Stimulated activated CD8-positive, alpha-beta memory T cell treated with anti-CD3 and anti-CD28 coated beads, Interleukin-7, amount 100 ng/mL, for 1 hour (primary cell): ENCODE data around the gene DDB1.

Experiments used
- DNase-seq, 2 donors: peaks; one replicate each; pipeline ENCODE4 v3.0.0-alpha.2; 2020; ENCODE audit warnings: low read depth in 2 of 2

Gene DDB1

DNA sequence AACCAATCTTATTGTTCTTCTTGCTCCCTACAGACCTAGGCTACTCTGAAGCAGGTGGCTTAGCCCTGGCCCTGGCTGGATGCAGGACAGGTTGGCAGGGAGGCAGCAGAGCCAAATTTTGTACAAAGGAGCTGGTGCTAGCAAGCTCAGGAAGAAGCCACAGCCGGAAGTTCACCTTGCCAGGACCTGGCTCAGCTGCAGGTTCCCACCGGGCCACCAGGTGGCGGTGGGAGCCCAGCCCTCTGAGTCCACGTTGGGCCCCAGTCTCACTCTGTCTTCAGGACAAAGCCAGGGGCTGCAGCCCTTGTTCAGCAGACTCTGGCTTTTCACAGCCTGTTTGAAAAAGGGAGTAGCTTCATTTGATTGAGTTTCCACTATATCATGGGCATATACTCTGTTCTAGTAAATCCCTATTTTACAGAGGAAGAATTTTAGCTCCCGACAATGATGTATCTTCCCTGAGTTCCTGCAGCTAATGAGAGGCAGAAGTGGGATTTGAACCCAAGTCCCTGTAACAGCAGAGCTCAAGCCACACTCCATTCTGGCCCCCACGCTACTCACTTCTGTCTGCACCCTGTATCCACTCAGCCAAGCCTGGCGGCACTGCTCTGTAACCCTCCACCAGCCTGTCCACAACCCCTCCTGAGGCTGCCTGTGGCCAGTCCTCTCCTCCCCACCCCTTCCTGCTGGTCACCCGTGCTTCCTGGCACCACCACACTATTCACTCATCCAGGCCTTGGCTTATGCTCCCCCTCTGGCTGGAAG lies 3.4 kb upstream of the DDB1 start:
- DNase-seq, result peak; percentile 60

DNA sequence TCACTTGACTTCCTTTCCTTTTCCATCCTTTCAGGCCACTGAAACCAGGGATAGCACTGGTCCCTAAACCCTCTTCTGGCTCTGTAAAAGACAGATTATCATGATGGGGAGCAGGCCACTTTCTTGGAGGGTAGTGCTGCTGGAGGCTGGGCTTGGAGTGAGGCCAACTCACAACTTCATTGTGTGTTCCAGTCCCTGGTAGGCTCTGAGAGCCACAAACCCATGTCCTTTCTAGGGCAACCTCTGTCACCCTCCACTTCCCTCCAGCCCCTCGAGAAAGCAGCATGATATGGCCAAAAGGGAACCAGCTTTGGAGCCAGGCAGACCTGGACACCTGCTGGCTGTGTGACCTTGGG lies 2.4 kb upstream of the DDB1 start:
- no peak for DNase-seq

DNA sequence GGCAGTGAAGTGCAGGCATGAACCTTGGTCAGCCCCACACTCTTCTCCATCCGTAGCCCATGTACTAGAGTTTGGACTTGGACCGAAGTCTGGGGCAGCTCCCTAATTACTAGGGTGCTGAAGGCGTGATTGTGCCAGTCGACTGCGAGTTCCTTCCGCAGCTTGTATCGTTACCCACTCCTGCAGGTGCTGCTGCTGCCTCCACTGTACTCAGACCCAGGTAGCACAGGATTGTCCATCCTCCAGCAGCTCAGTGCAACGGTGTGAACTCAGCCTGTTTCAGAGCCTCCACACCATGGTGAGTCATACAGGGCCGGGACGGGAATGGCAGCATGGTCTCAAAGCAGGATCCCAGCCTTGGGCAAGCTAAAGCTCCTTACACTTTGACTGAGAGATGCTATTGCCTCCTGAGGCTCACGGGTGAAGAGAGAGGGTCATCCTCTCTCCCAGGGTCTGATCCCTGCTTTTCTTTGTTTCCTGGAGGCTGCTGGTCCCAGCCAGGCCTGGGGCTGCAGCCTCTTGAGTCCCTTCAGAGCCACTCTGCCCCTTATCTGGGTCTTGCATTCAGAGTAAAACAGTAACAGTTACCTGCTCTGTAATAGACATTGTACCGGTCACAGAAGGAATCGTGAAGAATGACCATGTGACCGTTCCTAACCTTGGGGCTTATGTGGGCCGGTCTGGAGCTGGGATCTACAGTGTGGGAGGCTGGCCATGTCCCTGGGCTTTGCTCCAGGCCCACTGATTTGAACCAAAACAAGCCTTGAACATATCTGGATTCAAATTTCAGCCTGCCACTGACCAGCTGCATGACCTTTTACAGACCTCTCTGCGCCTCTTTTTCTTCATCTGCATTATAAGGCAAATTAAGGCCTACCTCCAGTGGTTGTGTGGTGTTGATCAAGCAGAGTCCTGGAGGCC lies 1.8 kb upstream of the DDB1 start:
- DNase-seq, result no peak

DNA sequence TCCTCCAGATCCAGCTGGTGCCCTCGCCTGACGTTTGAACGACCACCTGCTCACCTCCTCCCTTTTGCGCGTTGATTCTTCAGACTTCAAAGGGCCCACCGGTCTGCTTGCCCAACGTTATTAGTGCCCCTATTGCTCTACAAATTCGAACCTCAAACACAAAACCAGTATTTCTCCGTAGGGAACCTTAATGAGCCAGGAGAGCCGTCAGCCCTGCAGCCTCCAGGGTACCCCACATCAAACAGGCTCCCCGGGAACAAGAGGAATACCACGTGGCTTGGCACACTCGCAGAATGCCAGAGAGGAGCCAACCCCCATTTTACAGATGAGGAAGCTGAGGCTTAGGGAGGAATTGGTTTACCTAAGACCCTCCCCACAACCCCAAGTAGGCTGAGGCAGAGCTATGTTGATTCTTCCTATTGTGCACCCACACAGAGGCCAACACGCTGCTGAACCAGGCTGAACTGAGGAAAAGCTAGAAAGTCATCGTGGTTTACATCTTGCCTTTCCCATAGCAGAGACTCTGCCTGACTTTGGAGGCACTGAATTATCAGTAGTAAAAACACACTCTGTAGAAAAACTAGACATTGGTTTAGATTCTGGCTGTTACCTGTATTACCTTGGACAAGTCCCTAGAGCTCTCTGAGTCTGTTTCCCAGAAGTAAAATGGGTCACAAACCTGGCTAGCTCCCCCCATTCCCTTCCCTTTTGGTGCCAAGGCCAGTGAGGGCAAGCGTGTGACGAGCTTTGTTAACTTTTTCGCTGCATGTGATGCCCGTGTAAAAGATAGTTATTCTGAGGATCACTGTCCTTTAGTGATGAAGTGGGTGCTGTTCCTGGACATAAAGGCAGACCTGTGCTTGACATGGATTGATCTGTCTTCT lies 887 bp upstream of the DDB1 start:
- no peak for DNase-seq

DNA sequence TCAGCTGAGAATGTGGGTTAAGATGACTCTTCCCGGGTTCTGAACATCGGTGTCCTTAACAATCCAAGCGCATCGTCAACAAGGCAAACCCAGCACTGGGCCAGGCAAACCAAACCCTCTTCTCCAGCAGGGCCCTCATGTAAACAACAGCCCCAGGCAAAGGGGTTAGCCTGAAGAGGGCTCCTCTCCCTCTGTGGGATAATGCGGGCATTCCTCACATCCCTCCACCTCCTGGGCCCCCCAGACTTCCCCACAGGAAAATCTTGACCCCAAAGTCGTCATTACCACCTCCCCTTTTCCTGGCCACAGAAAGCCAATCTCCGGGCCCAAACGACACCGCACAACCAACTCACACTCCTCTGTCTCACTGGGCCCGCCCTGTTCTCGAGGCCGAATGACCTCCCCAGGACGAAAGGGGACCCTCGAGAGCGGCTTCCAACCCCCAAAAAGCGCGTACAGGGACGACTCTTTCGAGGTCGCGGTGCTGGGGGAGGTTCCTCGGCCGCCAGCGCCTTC lies 566 bp downstream of the DDB1 start:
- no peak for DNase-seq

DNA sequence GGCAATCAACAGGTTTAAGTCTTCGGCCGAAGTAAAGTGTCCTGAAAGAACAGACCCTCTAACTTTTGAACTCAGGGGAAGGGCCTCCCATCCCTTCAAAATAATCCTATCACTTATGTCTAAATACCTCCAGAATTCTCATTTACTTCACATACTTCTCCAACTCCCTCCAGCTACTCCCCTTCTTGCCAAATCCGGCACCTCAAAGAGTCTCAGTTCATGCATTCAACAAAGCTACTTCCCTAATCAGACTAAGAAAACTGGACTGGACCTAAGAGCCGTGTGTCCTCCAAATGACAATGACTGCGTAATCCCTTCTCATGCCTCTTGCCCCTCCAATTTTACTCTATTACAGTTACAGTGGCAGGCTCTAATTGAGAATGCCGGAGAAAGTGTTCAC lies 1.3 kb downstream of the DDB1 start:
- DNase-seq, result no peak

DNA sequence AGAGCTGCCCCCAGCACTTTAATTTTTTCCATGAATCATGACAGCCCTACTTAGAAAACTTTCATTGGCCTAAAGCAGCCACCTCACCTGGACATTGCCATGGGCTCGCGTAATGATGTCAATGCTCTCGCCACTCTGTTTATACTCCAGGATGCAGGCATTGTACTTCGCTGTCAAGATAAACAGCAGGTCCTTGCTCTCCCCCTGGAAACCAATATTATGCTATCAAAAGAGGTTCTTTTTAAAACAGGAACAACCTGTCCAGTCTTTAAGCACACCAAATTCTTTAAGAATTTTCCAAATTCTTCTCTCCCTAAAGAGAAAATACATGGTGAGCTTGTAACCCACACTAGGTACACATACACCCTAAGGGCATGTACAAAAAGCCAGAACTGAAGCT lies 3.0 kb downstream of the DDB1 start:
- DNase-seq, result no peak

DNA sequence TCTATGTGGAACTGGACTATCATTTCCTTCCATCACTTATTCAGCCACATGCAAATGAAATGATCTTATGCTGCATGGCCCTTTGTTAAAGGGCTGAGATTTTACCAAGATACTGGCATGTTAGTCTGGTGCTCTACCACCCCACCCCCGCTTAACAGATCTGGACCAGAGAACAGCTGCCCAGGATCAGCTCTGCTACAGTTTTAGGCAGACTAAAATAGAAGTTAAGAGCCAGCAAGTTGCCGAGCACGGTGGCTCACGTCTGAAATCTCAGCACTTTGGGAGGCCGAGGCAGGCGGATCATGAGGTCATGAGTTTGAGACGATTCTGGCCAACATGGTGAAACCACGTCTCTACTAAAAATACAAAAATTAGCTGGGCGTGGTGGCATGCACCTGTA lies 4.6 kb downstream of the DDB1 start:
- DNase-seq, result no peak

DNA sequence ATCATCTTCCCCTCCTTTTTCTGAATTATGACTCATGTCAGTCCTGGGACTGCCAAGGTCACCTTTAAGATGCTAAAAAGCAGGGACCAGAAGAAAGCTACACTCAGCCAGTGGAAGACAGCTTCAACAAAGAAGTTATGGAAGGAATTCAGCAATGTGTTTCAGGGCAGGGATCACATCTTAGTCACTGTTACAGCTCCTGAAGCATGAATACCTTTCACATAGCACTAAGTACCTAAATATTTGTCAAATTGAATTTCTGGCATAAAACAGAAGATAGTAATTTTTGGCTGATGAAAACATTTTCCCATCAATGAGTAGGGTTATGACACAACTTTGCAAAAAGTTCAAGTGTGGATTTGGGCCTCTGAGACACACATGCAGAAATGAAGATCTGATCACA lies 5.2 kb downstream of the DDB1 start:
- DNase-seq, result no peak

DNA sequence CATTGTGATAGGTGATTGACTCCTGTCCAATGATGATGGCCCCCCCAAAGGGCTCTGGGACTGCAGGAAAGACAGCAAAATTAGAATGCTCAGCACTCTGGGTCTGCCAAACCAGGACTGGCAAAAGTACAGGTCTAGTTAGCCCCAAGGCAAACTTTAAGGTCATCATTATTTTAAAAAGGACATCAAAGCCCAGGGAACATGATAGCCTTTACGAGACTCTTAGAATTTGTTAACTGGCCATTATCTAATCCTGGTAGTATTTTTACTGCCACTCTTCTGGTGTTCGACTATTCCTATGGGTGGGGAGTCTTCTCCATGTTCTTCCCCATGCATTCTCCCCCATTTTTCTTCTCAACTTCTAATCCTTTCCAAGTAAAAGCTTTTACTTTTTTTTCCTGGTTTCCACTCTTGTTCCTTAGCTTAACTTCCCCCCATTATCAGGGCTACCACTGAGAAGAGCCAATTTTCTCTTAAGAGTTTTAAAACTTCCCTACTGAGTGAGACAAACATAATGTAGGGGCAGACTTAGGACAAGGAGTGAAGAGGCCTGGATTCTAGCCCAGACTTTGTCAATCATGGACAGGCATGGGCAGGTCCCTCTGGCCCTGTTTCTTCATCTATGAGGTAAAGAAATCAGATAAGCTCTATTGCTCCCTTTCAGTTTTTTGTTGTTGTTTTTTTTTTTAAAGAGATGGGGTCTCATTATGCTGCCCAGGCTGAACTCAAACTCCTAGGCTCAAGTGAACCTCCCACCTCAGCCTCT lies 7.1 kb downstream of the DDB1 start:
- DNase-seq, result no peak

DNA sequence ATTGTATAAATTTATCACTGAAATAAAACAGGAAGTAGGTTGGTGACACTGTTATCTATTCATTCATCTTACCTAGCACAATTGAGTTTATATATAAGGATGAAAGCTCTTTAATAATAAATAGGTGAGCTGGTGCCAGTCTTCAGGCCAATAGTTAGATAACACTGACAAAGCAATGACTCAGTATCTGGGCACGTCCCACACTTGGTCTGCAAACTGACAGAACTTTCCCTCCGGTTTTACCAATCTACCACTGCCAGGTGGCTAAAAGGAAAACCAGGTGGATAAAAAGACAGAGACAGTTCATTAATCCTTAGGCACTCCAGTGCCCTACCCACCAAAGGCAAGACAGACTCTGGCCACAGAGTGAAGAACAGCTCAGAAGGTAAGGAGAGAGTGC lies 17.6 kb downstream of the DDB1 start:
- DNase-seq, result no peak

DNA sequence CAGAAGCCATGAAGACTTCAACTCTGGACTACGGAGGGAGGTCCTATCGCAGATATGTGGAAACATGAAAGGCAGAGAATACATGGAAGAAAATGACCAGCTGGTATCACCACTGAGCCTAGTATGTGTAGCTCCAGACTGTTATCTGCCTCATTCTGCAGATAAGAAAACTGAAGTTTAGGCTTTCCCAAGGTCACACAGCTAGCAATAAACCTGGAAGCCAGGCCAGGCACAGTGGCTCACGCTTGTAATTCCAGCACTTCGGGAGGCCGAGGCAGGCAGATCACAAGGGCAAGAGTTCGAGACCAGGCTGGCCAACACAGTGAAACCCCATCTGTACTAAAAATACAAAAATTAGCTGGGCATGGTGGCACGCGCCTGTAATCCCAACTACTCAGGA lies 22.2 kb downstream of the DDB1 start:
- DNase-seq, result no peak

DNA sequence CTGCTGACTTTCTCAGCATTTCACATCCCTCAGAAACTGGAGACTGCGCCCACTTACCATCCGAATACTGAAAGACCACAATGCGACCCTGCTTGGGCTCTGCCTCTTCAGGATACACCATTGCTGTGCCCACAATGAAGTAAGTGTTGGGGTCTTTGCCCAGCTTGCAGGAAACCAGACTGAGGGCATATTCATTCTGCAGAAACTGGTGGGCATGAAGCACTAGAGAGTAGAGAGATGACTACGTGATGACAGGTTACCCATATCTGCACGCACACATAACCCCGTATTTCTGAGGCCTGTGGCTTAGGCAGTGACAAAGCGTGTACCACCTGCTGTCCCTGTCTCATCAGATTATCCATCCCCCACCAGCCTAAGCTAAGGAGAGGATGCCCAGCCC lies 23.2 kb downstream of the DDB1 start:
- DNase-seq, result no peak

DNA sequence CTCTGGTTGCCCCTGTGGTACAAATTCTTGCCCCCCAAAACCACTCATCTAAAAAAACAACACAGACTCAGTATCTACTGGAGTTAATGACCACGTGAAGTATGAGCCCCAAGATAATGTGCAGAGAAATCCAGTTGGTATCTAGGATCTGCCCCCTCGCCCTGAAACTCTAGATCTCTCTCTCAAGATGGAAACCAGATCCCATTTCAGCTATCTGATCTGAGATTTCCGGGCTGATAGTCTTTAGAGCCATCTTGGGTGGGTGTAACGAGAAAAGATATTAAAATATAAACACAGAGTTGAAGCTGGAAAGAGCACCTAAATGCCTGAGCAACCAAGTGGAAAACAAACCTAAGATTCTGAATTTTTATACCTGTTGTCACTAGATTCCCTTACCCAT lies 23.8 kb downstream of the DDB1 start:
- DNase-seq, result no peak

DNA sequence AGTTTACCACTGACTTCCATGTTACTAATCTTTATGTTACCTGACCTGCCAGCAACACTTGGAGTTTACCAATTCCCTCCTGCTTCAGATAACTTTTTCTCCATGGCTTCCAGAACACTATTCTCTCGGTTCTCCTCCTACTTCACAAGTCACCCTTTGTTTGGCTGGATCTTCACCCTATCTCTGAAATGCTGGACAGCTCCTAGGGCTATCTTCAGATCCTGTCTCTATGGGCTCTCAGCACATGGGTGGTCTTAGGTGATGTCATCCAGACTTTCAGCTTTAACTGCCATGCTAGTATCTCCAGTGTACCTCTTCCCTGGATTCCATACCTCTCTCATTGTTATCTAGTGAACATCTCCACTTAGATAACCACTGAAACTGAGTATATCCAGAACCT lies 25.6 kb downstream of the DDB1 start:
- DNase-seq, result no peak

DNA sequence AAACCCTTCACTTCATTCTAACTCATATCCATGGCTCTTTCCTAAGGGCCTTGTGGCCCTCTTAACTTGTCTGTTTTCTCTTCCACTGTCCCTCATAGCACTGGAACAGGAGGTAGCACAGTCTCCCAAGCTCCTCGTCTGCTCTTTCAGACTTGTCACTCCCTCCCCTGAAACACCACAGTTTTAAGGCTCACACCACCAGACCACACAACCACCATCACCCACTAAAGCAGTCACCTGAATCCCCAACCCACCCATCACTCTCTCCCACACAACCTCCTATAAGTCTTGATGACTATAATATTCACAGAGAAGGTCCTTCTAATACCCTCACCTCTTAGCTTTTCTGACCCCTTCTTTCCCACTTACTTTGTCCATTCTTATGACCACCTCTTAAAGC lies 26.7 kb downstream of the DDB1 start:
- DNase-seq, result no peak

DNA sequence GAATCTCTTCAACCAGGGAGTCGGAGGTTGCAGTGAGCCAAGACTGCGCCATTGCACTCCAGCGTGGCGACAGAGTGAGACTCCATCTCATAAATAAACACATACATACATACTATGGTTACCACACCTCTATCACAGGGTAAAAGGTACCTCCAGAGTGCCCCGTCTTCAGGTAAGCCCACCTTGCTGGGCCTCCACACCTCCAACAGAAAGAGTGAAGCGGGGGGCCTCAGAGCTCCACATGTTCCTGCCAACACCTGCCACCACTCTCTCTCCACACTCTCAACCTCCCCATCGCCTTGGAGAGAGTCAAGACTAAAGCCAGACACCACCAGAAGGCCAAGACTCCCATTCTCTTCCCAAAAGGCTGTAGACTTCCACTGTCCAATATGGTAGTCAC lies 27.5 kb downstream of the DDB1 start:
- no peak for DNase-seq

DNA sequence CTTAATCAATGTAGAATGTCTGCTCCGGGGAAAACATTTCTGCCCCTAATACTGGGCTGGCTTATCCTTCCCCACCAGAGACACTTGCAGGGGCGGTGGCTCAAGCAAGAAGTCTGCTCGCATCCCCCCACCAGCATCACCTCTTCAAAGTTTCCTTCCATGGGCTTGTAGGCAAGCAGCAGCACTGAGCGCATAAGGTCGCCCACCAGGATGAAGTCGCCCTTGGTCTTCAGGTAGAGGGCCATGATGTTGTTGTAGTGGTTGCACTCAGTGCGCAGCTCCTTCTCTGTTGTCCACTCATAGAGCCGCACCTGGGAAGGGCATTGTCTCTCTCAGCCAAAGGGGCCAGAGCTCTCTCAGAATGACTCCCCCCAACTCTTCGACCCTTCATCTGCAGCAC lies 29.2 kb downstream of the DDB1 start:
- no peak for DNase-seq

DNA sequence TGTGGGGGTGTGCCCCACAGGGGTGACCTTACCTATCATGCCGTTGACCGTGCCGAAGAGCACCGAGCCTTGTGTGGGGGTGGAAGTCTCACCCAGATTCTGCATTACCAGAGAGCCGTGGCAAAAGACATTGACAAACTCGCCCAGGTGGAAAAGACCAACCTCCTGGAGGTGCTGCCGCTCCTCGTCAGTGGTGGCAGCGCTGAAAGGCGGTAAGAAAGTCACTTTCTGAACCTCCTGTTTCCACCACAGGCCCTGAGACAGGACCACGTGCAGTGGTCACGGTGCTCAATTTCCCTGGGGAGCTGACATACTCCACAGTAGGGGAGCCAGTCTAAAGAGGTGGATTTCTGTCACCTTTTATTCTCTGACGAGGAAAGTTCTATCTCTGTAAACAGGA lies 30.4 kb downstream of the DDB1 start:
- no peak for DNase-seq

DNA sequence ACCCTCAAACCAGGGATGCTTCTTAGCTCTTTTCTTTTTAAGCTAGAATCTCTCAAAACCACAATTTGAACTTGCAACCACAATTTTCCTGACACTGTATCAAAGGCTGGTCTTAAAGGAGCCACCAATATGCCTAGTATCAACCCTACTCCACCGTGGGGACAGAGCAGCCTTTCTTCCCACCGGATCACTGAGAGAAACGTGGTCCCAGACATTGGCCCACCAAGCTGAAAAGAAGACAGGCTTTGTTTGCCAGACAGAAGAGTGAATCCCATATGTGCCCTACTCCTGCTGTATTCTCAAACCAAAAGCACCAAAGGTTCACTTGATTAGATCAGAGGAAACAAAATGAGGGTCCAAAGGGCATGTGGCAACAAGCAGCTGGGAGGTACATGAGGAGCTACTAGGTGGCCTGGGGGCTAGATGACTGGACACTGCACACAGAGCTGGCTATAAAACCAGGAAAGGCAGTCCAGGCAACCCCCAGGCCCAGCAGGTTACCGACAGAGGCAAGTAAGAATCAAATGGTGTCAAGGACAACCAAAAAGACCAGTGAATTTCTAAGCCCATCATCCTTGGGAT lies 34.2 kb downstream of the DDB1 start:
- DNase-seq, result no peak

DNA sequence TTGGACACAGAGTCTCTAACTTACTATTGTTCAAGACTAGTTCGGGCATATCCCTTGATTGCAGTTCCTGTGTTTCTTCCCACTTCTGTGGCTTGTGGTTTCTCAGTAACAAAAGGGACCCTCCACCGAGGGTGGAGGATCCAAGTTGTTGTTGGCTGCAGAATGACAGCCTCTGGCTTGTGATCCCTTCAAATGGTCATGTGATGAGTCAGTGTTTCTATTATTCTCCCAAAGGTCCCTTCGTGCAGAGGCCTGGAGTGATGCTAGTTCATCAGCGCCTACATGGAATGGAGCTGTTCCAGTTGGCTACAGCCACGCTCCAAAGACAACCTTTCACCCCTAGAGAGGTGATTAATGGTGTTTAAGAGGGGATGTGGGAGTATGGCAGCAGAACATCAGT lies 35.2 kb downstream of the DDB1 start:
- no peak for DNase-seq
